GM23248 (cell line): ENCODE measurements around the gene CISH.

Source experiments
- EZH2 ChIP-seq: fragments of 200-600 bp; sonication (generic); IDR thresholded peaks from 2 replicates; pipeline ENCODE4 v1.6.1; 2018; ENCODE audit warnings: antibody characterized with exemption, mild to moderate bottlenecking; ENCODE audit not compliant: insufficient read depth, poor library complexity, severe bottlenecking
- EZH2phosphoT487 ChIP-seq: fragments of 200-600 bp; sonication (generic); IDR thresholded peaks from 2 replicates; pipeline ENCODE4 v1.6.1; 2018; ENCODE audit warnings: antibody characterized with exemption, moderate library complexity, mild to moderate bottlenecking, low read depth; ENCODE audit not compliant: insufficient read depth

DNA sequence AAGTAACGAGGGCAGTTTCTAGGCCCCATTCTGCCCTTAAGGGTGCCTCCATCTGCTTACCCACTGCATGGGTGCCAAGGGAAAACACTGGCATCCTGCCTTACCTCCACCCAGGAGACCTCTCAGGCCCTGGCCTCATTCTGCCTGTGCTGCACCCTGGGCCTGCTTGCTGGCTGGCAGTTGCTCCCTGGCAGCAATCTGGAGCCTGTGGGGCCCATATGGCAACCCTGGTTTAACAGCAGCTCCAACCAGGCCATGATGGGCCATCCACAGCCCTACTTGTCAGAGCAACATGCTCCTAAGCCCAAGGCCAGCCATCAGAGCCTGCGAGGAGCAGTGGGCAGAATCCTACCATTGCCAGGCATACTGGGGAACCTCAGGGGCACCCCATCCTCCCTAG, 47.7 kb downstream of the CISH start:
- TF ChIP-seq EZH2 (no peak), EZH2phosphoT487 (no peak)
